ENCODE data around the gene CD79A. TPM values are rescaled to one million over a fixed set of nuclear protein-coding genes. Genes with fewer than 3 reads are reported as not detected.
"Not testable (repeated sequence)": the region's sequence is repeated elsewhere in the genome, so short reads cannot be mapped to it uniquely, and the experiment has no call there.

CD79A gene
- total RNA-seq, 1 experiment from 2014 or later: 0.37 TPM

- DNase-seq (ENCODE audit: low read depth, low spot score): no peak
- in situ Hi-C loops (cut with HindIII; ENCODE audit: low pct_unique_long_range_greater_than_20kb, low sequenced_read_pairs): no loop called here
Measured at GRCh38 chr19:41860419-41861115, 16.5 kb upstream of the CD79A start.

GRCh38 chr19:41861116-41861768, 15.8 kb upstream of the CD79A start:
- DNase-seq (ENCODE audit: low read depth, low spot score): no peak
- in situ Hi-C loops (cut with HindIII; ENCODE audit: low pct_unique_long_range_greater_than_20kb, low sequenced_read_pairs): no loop called here

- in situ Hi-C loops (cut with HindIII; ENCODE audit: low pct_unique_long_range_greater_than_20kb, low sequenced_read_pairs): no loop called here
Measured at GRCh38 chr19:41861846-41862245, 15.2 kb upstream of the CD79A start.

GRCh38 chr19:41862445-41862986, 14.6 kb upstream of the CD79A start:
- DNase-seq (ENCODE audit: low read depth, low spot score): no peak
- in situ Hi-C loops (cut with HindIII; ENCODE audit: low pct_unique_long_range_greater_than_20kb, low sequenced_read_pairs): no loop called here

More at GRCh38 chr19:41861846-41862245, 15.2 kb upstream of the CD79A start:
- no peak for DNase-seq (ENCODE audit: low read depth, low spot score)

- in situ Hi-C loops (cut with HindIII; ENCODE audit: low pct_unique_long_range_greater_than_20kb, low sequenced_read_pairs): no loop called here
- no peak for DNase-seq (ENCODE audit: low read depth, low spot score)
Measured at GRCh38 chr19:41863209-41863931, 13.7 kb upstream of the CD79A start.

- no peak for DNase-seq (ENCODE audit: low read depth, low spot score)
- in situ Hi-C loops (cut with HindIII; ENCODE audit: low pct_unique_long_range_greater_than_20kb, low sequenced_read_pairs): no loop called here
Measured at GRCh38 chr19:41864374-41864773, 12.7 kb upstream of the CD79A start.

- in situ Hi-C loops (cut with HindIII; ENCODE audit: low pct_unique_long_range_greater_than_20kb, low sequenced_read_pairs): no loop called here
- DNase-seq (ENCODE audit: low read depth, low spot score): no peak
Measured at GRCh38 chr19:41866284-41866683, 10.8 kb upstream of the CD79A start.

- in situ Hi-C loops (cut with HindIII; ENCODE audit: low pct_unique_long_range_greater_than_20kb, low sequenced_read_pairs): no loop called here
- no peak for DNase-seq (ENCODE audit: low read depth, low spot score)
Measured at GRCh38 chr19:41868120-41868988, 8.7 kb upstream of the CD79A start.

GRCh38 chr19:41868989-41869300, 8.1 kb upstream of the CD79A start:
- in situ Hi-C loops (cut with HindIII; ENCODE audit: low pct_unique_long_range_greater_than_20kb, low sequenced_read_pairs): no loop called here
- no peak for DNase-seq (ENCODE audit: low read depth, low spot score)

- DNase-seq (ENCODE audit: low read depth, low spot score): no peak
- in situ Hi-C loops (cut with HindIII; ENCODE audit: low pct_unique_long_range_greater_than_20kb, low sequenced_read_pairs): no loop called here
Measured at GRCh38 chr19:41869374-41869955, 7.6 kb upstream of the CD79A start.

- peak; percentile 19 for DNase-seq (ENCODE audit: low read depth, low spot score)
- in situ Hi-C loops (cut with HindIII; ENCODE audit: low pct_unique_long_range_greater_than_20kb, low sequenced_read_pairs): no loop called here
Measured at GRCh38 chr19:41870401-41870873, 6.6 kb upstream of the CD79A start.

GRCh38 chr19:41871573-41872383, 5.3 kb upstream of the CD79A start:
- in situ Hi-C loops (cut with HindIII; ENCODE audit: low pct_unique_long_range_greater_than_20kb, low sequenced_read_pairs): no loop called here
- DNase-seq (ENCODE audit: low read depth, low spot score): peak; percentile 34

GRCh38 chr19:41872384-41872774, 4.7 kb upstream of the CD79A start:
- in situ Hi-C loops (cut with HindIII; ENCODE audit: low pct_unique_long_range_greater_than_20kb, low sequenced_read_pairs): no loop called here
- DNase-seq (ENCODE audit: low read depth, low spot score): no peak

- in situ Hi-C loops (cut with HindIII; ENCODE audit: low pct_unique_long_range_greater_than_20kb, low sequenced_read_pairs): no loop called here
- DNase-seq (ENCODE audit: low read depth, low spot score): peak; percentile 80
Measured at GRCh38 chr19:41872775-41873647, 4.1 kb upstream of the CD79A start.

GRCh38 chr19:41875973-41876372, 1.1 kb upstream of the CD79A start:
- in situ Hi-C loops (cut with HindIII; ENCODE audit: low pct_unique_long_range_greater_than_20kb, low sequenced_read_pairs); DNase-seq (ENCODE audit: low read depth, low spot score): not testable (repeated sequence)
